ENCODE measurements around the gene APLF.
"Not testable (repeated sequence)": the region's sequence is repeated elsewhere in the genome, so short reads cannot be mapped to it uniquely, and the experiment has no call there.

APLF gene

DNA sequence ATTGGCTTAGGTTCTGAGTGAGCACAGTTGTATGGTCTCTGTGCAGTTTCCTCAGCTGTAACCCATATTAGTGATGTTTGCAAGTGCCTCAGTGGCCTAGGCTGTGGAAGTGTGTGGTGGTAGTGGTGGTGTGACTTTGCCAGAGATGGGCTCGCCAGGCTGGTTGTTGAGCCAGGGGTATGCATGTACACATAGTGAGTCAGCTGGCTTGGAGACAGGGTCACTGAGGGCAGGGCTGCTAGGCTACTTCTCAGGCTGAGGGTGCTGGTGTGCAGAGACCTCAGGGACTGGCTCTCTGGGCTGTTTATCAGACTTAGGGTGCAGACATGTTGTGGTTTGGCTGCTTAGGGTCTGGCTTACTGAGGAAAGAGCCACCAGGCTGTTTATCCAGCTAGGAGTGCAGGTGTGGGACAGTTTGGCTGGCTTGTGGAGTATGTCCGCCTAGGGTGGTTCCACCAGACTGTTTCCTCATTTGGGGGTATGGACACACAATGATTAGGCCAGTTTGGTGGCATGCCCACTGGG, 15.0 kb downstream of the APLF start:
- no peak for DNase-seq

DNA sequence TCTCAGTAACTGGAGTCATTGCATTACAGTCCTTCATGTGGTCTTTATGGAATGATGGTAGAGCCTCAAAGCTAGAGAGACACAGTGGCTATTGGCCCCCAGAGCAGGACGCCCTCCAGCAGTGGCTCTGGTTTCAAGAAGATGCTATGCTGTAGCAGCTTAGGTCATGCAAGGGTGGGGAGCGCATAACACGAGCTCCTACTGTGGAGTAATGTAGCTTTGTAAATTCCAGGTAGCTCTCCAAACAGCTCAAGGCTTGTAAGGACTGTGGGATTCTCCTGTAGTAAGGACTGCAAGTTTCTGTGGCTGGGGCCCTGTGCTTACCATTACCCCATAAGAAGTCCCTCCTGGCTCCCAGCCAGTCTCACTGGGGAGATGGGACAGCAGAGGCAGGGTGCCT, 15.6 kb downstream of the APLF start:
- no peak for DNase-seq

DNA sequence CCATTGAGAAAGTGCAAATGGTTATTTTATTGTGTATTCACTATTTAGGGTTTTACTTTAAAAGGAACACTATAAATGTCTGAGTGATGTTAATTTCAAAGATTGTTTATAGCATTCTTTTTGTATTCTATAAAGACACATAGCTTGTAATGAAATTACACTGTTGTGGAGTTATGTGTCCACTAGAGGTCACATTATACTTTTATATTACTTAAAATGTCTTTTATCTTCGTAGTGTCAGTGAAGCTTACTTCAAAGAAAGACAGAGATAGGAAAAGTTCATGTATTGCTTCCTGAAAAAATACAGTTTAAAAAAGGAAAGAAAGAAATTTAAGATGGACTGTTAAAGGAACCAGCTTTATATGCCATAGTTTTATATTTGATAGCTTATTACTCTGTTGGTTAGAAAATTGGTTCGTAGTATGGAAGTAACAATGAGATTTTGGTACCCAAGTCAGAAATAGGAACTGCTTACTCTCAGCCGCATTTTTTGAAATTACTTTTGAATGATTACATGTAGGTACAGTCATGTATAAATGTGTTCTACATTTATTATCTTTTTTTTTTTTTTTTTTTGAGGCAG, 20.5 kb downstream of the APLF start:
- peak; percentile 13 for DNase-seq

DNA sequence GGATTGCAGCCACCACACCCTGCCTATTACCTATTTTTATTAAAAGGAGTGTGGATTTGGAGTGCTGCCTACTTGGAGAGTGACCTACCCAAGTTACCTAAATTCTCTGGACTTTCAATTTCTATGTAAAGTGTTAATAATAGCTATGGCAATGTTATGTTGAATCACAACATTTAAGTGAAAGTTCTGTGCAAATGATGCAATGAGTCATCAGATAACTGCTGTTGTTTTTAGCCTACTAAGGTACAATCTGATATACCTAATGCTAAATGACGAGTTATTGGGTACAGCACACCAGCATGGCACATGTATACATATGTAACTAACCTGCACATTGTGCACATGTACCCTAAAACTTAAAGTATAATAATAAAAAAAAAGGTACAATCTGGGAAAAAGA, 21.2 kb downstream of the APLF start:
- not testable (repeated sequence) for DNase-seq

- DNase-seq = no peak
Measured at GRCh38 chr2:68489282-68489681, 21.9 kb downstream of the APLF start.

DNA sequence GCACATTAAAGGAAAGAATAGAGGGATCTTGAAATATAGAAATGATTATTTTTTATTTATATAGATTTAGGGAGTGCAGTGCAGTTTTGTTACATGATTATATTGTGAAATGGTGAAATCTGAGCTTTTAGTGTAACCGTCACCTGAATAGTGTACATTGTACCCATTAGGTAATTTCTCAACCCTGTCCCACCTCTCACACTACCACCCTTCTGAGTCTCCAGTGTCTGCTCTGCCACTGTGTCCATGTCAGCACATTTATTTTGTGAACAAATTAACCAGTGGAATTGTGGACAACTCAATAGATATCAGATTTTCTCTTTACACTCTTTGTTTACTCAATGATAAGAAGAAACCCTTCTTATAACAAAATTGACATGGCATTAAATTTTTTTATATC, 24.2 kb downstream of the APLF start:
- DNase-seq = no peak

DNA sequence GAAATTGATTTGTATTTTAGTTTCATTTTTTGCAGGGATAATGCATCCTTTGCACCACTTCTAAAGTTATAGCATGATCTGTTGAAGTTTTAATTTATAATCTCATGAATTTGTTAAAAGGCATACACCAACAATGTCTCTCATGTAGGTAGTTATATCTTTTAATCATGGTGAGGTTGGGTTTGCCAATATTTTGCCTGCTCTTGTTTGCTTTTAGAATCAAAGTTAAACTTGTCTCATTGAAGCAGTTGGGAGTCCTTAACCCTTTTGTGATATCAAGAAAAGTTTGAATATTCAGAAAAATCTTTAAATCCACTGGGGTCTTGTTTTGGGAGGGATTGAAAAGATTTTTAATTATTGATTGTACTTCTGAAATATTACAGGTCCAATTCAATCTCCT, 31.7 kb downstream of the APLF start:
- no peak for DNase-seq

DNA sequence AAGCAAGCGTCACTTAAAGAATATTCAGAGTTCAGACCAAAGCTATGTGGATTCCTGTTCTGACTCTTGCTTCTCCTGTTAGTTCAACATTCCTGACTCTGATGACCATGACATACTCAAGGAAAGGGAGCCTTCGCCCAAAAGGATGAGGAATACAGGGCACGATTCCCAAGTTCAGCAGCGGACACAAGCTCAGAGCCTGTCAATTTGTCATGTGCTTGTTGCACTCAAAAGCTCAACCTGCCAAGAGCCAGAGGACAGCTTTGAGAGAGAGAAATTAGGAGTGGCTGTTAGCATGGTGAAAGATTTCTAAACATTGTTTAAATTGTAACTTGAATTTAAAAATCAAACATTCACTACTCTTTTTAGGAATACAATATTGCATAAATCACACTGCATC, 33.3 kb downstream of the APLF start:
- no peak for DNase-seq

DNA sequence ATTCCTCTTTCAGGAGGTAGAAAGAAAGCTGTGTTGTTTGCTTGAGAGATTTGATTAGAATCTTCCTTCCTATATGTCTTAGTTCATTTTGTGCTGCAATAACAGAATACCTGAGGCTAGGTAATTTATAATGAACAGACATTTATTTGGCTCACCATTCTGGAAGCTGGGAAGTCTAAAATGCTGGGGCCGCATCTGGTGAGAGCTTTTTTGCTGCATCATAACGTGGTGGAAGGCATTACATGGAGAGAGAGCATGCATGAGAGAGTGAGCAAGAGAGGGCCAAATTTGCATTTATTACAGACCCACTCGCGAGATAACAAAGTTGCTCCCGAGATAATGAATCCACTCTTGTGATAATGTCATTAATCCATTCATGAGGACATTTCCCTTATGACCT, 34.4 kb downstream of the APLF start:
- no peak for DNase-seq

- DNase-seq = no peak
Measured at GRCh38 chr2:68505603-68506159, 38.3 kb downstream of the APLF start.

- no peak for DNase-seq
Measured at GRCh38 chr2:68506170-68506569, 38.8 kb downstream of the APLF start.

GRCh38 chr2:68512326-68512725, 44.9 kb downstream of the APLF start:
- DNase-seq = no peak

DNA sequence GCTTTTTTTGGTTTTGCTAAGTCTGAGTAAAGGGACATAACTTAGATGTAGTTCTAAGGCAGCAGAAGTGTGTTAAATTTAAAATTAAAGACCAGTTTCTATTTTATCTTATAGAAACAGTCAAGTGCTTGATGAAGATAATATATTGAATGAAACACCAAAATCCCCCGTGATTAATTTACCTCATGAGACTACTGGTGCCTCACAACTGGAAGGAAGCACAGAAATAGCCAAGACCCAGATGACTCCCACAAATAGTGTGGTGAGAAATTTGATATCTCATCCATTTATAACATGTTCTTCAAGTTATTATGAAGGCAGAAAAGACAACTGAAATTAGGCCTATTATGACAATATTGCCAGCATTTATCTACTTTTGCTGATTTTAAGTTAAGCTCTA, 45.6 kb downstream of the APLF start:
- DNase-seq = no peak

- no peak for DNase-seq
Measured at GRCh38 chr2:68514316-68514929, 47.0 kb downstream of the APLF start.

GRCh38 chr2:68516051-68516955, 48.9 kb downstream of the APLF start:
- no peak for DNase-seq

- no peak for DNase-seq
Measured at GRCh38 chr2:68519236-68519635, 51.9 kb downstream of the APLF start.

GRCh38 chr2:68521037-68521436, 53.7 kb downstream of the APLF start:
- no peak for DNase-seq

GRCh38 chr2:68526943-68527342, 59.6 kb downstream of the APLF start:
- not testable (repeated sequence) for DNase-seq

DNA sequence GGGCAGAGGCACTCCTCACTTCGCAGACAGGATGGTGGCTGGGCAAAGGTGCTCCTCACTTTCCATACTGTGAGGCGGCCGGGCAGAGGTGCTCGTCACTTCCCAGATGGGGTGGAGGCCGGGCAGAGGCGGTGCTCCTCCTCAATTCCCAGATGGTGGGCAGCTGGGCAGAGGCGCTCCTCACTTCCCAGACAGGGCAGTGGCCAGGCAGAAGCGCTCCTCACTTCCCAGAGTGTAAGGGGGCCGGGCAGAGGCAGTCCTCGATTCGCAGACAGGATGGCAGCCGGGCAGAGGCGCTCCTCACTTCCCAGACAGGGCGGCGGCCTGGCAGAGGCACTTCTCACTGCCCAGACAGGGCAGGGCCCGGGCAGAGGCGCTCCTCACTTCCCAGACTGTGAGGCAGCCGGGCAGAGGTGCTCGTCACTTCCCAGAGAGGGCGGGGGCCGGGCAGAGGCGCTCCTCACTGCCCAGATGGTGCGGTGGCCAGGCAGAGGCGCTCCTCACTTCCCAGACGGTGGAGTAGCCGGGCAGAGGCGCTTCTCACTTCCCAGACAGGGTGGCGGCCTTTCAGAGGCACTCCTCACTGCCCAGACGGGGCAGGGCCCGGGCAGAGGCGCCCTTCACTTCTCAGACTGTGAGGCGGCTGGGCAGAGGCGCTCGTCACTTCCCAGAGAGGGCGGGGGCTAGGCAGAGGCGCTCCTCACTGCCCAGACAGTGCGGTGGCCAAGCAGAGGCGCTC, 60.1 kb downstream of the APLF start:
- not testable (repeated sequence) for DNase-seq

DNA sequence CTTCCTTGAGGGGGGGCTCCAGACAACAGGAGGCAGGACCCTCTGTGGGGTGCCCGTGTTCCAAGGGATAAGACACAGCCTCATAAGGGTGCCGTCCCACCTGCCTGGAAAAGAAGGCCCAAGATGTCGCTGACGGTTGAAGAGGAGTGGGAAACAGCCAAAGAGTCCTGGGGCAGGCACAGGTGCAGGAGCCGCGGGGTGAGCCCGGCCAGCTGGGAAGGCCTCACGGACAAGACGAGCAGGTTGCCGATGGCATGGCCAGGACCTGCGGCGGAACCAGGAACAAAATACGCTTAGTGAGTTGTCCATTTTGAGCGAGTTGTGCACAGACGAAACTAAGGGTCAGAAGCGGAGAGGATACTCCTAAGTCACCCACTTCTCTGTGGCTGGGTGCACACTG, 61.8 kb downstream of the APLF start:
- not testable (repeated sequence) for DNase-seq

DNA sequence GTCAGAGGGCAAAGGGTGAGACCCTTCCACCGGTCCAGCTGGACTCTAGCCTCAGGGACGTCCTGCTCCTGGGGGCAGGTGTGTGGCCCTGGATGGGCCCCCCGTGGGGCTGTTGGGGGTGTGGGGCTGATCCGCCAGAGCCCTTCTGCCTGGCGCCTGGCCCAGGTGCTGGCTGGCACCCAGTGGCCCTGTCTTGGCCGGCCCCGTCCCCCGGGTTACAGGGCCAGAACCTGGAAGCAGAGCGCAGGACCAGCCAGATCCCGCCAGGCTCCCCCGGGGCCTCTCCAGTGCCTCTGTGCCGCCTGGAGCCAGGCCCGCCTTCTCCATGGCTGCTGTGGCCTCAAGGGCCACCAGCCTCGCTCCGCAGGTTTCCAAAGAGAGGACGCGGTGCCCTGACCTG, 62.3 kb downstream of the APLF start:
- not testable (repeated sequence) for DNase-seq

- DNase-seq = no peak
Measured at GRCh38 chr2:68536000-68536399, 68.6 kb downstream of the APLF start.

DNA sequence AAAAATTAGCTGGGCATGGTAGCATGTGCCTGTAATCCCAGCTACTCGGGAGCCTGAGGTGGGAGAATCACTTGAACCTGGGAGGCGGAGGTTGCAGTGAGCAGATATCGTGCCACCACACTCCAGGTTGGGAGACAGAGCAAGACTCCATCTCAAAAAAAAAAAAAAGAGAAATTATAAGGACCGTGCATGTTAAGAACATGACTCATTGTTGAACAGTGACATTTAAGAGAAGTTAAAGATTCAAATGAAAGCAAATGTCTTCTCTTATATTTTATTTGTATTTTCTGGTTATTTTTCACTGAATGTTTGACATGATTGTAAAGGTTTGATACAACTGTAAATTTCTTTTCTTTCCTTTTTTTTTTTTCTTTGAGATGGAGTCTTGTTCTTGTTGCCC, 69.6 kb downstream of the APLF start:
- no peak for DNase-seq
